Measurements from ENCODE around the gene XRCC1. TPM values are rescaled to one million over a fixed set of nuclear protein-coding genes. Genes with fewer than 3 reads are reported as not detected.
A peak's percentile ranks its signal among the peaks of the same experiment; 100 is the strongest.

The XRCC1 gene
- total and polyA plus RNA-seq, 9 of the 15 experiments (the other 6 are each of a cell fraction or from before 2014, with no cell fraction given): 1.5 to 36.9 (median 24.9) TPM

- TF ChIP-seq ZNF644 (tag; IDR thresholded peaks at IDR 0.05; ENCODE audit: low read depth) (peak; percentile 43; the same call in 1 of the 2 replicates), NR2C2 (CRISPR knock-in tag; IDR thresholded peaks at IDR 0.05) (peak; percentile 85), NR2C2 (tag; IDR thresholded peaks at IDR 0.05) (peak; percentile 98), CGGBP1 (CRISPR knock-in tag; IDR thresholded peaks at IDR 0.05) (0 out of 2 replicates have a peak, but pooled peaks have one; percentile 52), FOXJ3 (CRISPR knock-in tag; IDR thresholded peaks at IDR 0.05) (no peak), SIX5 (IDR thresholded peaks at IDR 0.05; ENCODE audit: borderline replicate concordance in 1 of 2, insufficient read depth in 1 of 2, low read depth in 1 of 2, low read length in 2 of 2) (peak in 1 of 2 experiments; percentile 31; a peak in 1 of 4 replicates), GATA2 (CRISPR knock-in tag; IDR thresholded peaks at IDR 0.05) (no peak), FOXM1 (IDR thresholded peaks at IDR 0.05; ENCODE audit: low read depth) (no peak), FOXM1 (CRISPR knock-in tag; IDR thresholded peaks at IDR 0.05; ENCODE audit: low read depth) (no peak), GABPB2 (CRISPR knock-in tag; conservative IDR thresholded peaks at IDR 0.05) (no peak), NR1H2 (CRISPR knock-in tag; IDR thresholded peaks at IDR 0.05) (no peak), FOXO4 (CRISPR knock-in tag; IDR thresholded peaks at IDR 0.05) (no peak), TBL1XR1 (IDR thresholded peaks at IDR 0.05; ENCODE audit: low read length in 2 of 2) (peak in 1 of 2 experiments; percentile 59; a peak in 2 of 4 replicates), FOSL1 (tag; conservative IDR thresholded peaks at IDR 0.05) (peak; percentile 56), MXI1 (IDR thresholded peaks at IDR 0.05; ENCODE audit: low read depth, low read length) (0 out of 2 replicates have a peak, but pooled peaks have one; percentile 38), HDAC1 (IDR thresholded peaks at IDR 0.05) (peak in 1 of 2 experiments; percentile 86; a peak in 2 of 4 replicates)
- TF ChIP-seq, protein P1, sequence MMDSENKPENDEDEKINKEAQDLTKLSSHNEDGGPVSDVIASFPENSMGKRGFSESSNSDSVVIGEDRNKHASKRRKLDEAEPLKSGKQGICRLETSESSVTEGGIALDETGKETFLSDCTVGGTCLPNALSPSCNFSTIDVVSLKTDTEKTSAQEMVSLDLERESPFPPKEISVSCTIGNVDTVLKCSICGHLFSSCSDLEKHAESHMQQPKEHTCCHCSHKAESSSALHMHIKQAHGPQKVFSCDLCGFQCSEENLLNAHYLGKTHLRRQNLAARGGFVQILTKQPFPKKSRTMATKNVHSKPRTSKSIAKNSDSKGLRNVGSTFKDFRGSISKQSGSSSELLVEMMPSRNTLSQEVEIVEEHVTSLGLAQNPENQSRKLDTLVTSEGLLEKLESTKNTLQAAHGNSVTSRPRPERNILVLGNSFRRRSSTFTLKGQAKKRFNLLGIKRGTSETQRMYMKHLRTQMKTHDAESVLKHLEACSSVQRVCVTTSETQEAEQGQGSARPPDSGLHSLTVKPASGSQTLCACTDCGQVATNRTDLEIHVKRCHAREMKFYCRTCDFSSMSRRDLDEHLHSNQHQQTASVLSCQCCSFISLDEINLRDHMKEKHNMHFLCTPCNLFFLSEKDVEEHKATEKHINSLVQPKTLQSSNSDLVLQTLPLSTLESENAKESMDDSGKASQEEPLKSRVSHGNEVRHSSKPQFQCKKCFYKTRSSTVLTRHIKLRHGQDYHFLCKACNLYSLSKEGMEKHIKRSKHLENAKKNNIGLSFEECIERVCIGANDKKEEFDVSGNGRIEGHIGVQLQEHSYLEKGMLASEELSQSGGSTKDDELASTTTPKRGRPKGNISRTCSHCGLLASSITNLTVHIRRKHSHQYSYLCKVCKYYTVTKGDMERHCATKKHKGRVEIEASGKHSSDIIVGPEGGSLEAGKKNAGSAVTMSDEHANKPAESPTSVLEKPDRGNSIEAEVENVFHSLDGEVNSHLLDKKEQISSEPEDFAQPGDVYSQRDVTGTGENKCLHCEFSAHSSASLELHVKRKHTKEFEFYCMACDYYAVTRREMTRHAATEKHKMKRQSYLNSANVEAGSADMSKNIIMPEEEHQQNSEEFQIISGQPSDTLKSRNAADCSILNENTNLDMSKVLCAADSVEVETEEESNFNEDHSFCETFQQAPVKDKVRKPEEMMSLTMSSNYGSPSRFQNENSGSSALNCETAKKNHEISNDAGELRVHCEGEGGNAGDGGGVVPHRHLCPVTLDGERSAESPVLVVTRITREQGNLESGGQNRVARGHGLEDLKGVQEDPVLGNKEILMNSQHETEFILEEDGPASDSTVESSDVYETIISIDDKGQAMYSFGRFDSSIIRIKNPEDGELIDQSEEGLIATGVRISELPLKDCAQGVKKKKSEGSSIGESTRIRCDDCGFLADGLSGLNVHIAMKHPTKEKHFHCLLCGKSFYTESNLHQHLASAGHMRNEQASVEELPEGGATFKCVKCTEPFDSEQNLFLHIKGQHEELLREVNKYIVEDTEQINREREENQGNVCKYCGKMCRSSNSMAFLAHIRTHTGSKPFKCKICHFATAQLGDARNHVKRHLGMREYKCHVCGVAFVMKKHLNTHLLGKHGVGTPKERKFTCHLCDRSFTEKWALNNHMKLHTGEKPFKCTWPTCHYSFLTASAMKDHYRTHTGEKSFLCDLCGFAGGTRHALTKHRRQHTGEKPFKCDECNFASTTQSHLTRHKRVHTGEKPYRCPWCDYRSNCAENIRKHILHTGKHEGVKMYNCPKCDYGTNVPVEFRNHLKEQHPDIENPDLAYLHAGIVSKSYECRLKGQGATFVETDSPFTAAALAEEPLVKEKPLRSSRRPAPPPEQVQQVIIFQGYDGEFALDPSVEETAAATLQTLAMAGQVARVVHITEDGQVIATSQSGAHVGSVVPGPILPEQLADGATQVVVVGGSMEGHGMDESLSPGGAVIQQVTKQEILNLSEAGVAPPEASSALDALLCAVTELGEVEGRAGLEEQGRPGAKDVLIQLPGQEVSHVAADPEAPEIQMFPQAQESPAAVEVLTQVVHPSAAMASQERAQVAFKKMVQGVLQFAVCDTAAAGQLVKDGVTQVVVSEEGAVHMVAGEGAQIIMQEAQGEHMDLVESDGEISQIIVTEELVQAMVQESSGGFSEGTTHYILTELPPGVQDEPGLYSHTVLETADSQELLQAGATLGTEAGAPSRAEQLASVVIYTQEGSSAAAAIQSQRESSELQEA (IDR thresholded peaks at IDR 0.05; ENCODE audit: low read depth): peak; percentile 93
Observed at GRCh38 chr19:43595999-43596841, 20.9 kb upstream of the XRCC1 start, which contains the start of the genes IRGQ and ZNF576 (continued).
